Fibroblast of lung (primary cell): ENCODE data around the gene XPO5. TPM values are rescaled to one million over a fixed set of nuclear protein-coding genes. Genes with fewer than 3 reads are reported as not detected.

Experiments
- DNase-seq, 2 donors: peaks; one replicate each; pipeline versions ENCODE4 v3.0.0 to v3.0.0-alpha.2; 2010; ENCODE audit warnings: low read depth in 2 of 2
- H2AFZ ChIP-seq: 2 replicates; pipeline ENCODE4 v1.5.1; 2012; ENCODE audit warnings: low read length, control low read depth, inconsistent platforms
- H3K27ac ChIP-seq: 2 replicates; pipeline ENCODE4 v1.5.1; 2011; ENCODE audit warnings: low read length, control low read depth; ENCODE audit not compliant: insufficient read depth
- H3K27me3 ChIP-seq: 2 replicates; pipeline ENCODE4 v1.5.1; 2011; ENCODE audit warnings: mild to moderate bottlenecking, low read length; ENCODE audit not compliant: control insufficient read depth, insufficient read depth
- H3K36me3 ChIP-seq: 2 replicates; pipeline ENCODE4 v1.5.1; 2011; ENCODE audit warnings: low read length; ENCODE audit not compliant: control insufficient read depth, insufficient read depth
- H3K4me1 ChIP-seq: 2 replicates; pipeline ENCODE4 v1.5.1; 2011; ENCODE audit warnings: low read length; ENCODE audit not compliant: control insufficient read depth, insufficient read depth; ENCODE audit errors: extremely low read depth
- H3K4me2 ChIP-seq: 2 replicates; pipeline ENCODE4 v1.5.1; 2011; ENCODE audit warnings: low read length, control low read depth; ENCODE audit not compliant: insufficient read depth; ENCODE audit errors: extremely low read depth
- H3K4me3 ChIP-seq, 4 experiments: fragments of 200-600 bp in 1 of 4; sonication (generic) in 1 of 4; replicated peaks in 1 of 4; 2 replicates each; pipeline ENCODE4 v1.5.1; 2011 to 2016; ENCODE audit warnings: low read length in 4 of 4, low read depth in 3 of 4, mild to moderate bottlenecking in 3 of 4, control low read depth in 2 of 4, inconsistent platforms in 1 of 4, mixed read lengths in 1 of 4; ENCODE audit not compliant: insufficient read depth in 1 of 4; ENCODE audit errors: control extremely low read depth in 1 of 4
- H3K79me2 ChIP-seq: 2 replicates; pipeline ENCODE4 v1.5.1; 2012; ENCODE audit warnings: mild to moderate bottlenecking, low read length, inconsistent platforms; ENCODE audit not compliant: control insufficient read depth, insufficient read depth
- H3K9ac ChIP-seq: 2 replicates; pipeline ENCODE4 v1.5.1; 2011; ENCODE audit warnings: mild to moderate bottlenecking, low read length, control low read depth; ENCODE audit not compliant: insufficient read depth
- H3K9me3 ChIP-seq: 2 replicates; pipeline ENCODE4 v1.5.1; 2012; ENCODE audit warnings: low read depth, low read length; ENCODE audit not compliant: control insufficient read depth, insufficient read depth
- H4K20me1 ChIP-seq: 2 replicates; pipeline ENCODE4 v1.5.1; 2011; ENCODE audit warnings: low read length; ENCODE audit not compliant: control insufficient read depth, insufficient read depth; ENCODE audit errors: extremely low read depth
- EZH2 ChIP-seq: IDR thresholded peaks from 2 replicates; pipeline ENCODE4 v1.5.1; 2012; ENCODE audit warnings: low read length, control low read depth, mild to moderate bottlenecking; ENCODE audit errors: missing control alignments
- polyA plus RNA-seq, 2 donors: library from polyadenylated mRNA; depleted of rRNA in 1 of 2; stranded (reverse) in 1 of 2; unstranded in 1 of 2; fragments of >200 nt; gene quantifications; 2 replicates each; pipeline ENCODE4 v1.2.1, GENCODE V29; 2011 to 2012; ENCODE audit warnings: missing spikeins in 1 of 2
- total RNA-seq: library from RNA; depleted of rRNA; stranded (reverse); fragments of >200 nt; gene quantifications from 2 replicates; pipeline ENCODE4 v1.2.1, GENCODE V29; 2014
- TF ChIP-seq, protein P1 (sequence below), 2 donors: IDR thresholded peaks in 1 of 2; conservative IDR thresholded peaks in 1 of 2; 1 replicate in 1 of 2; 2 replicates in 1 of 2; pipeline ENCODE4 v1.5.1; 2011 to 2012; ENCODE audit warnings: low read length in 2 of 2, control low read depth in 1 of 2, inconsistent platforms in 1 of 2, low read depth in 1 of 2, mild to moderate bottlenecking in 1 of 2

Gene XPO5
- total and polyA plus RNA-seq, 2 donors (not counting 1 experiment from before 2014, with no cell fraction given): 20.5 to 21.7 TPM

GRCh38 chr6:43506171-43506570, 69.7 kb downstream of the XPO5 start:
- Histone ChIP-seq H3K79me2 (no peaks in the 10 kb centered on the region), H2AFZ (no peak overlapping the region), H3K36me3 (peaks cover 21% of the 10 kb centered on the region), H3K4me2 (no peak overlapping the region), H3K4me3 (no peak overlapping the region), H3K9me3 (no peaks in the 10 kb centered on the region), H3K27ac (no peak overlapping the region), H3K27me3 (no peaks in the 10 kb centered on the region), H3K9ac (no peak overlapping the region), H3K4me1 (peaks cover 3% of the 10 kb centered on the region), H4K20me1 (no peaks in the 10 kb centered on the region)
- no peak for DNase-seq
- TF ChIP-seq, protein P1, sequence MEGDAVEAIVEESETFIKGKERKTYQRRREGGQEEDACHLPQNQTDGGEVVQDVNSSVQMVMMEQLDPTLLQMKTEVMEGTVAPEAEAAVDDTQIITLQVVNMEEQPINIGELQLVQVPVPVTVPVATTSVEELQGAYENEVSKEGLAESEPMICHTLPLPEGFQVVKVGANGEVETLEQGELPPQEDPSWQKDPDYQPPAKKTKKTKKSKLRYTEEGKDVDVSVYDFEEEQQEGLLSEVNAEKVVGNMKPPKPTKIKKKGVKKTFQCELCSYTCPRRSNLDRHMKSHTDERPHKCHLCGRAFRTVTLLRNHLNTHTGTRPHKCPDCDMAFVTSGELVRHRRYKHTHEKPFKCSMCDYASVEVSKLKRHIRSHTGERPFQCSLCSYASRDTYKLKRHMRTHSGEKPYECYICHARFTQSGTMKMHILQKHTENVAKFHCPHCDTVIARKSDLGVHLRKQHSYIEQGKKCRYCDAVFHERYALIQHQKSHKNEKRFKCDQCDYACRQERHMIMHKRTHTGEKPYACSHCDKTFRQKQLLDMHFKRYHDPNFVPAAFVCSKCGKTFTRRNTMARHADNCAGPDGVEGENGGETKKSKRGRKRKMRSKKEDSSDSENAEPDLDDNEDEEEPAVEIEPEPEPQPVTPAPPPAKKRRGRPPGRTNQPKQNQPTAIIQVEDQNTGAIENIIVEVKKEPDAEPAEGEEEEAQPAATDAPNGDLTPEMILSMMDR (conservative IDR thresholded peaks at IDR 0.05 in 1 of 2, IDR thresholded peaks at IDR 0.05 in 1 of 2; ENCODE audit: low read depth in 1 of 2, low read length in 2 of 2): no peak
- TF ChIP-seq EZH2: no peak

GRCh38 chr6:43505718-43506117, 70.1 kb downstream of the XPO5 start:
- H2AFZ ChIP-seq: no peak overlapping the region
- no peaks in the 10 kb centered on the region for H3K27me3 ChIP-seq
- no peak overlapping the region for H3K9ac ChIP-seq
- peaks cover 3% of the 10 kb centered on the region for H3K4me1 ChIP-seq
- DNase-seq: no peak
- TF ChIP-seq, protein P1 (conservative IDR thresholded peaks at IDR 0.05 in 1 of 2, IDR thresholded peaks at IDR 0.05 in 1 of 2; ENCODE audit: low read depth in 1 of 2, low read length in 2 of 2): no peak
- no peak for TF ChIP-seq EZH2
- H3K36me3 ChIP-seq: peaks cover 19% of the 10 kb centered on the region
- H3K4me2 ChIP-seq: no peak overlapping the region
- no peaks in the 10 kb centered on the region for H4K20me1 ChIP-seq
- H3K4me3 ChIP-seq: no peak overlapping the region
- no peaks in the 10 kb centered on the region for H3K9me3 ChIP-seq
- H3K27ac ChIP-seq: no peak overlapping the region
- no peaks in the 10 kb centered on the region for H3K79me2 ChIP-seq

DNA sequence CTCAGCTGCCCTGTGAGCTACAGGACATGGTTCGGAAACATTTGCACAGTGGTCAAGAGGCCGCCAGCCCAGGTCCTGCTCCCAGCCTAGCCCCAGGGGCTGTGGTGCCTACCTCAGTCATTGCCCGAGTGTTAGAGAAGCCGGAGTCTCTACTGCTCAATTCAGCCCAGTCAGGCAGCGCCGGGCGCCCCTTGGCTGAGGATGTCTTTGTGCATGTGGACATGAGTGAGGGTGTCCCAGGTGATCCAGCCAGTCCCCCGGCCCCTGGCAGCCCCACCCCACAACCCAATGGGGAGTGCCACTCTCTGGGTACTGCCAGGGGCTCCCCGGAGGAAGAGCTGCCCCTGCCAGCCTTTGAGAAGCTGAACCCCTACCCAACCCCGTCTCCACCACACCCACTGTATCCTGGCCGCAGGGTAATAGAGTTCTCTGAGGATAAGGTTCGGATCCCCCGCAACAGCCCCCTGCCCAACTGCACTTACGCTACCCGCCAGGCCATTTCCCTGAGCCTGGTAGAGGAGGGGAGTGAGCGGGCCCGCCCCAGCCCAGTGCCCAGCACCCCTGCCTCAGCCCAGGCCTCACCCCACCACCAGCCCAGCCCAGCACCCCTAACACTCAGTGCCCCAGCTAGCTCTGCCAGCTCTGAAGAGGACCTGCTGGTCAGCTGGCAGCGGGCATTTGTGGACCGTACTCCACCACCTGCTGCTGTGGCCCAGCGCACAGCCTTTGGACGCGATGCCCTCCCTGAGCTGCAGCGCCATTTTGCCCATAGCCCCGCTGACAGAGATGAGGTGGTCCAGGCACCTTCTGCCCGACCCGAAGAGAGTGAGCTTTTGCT, 70.9 kb downstream of the XPO5 start:
- Histone ChIP-seq H3K9ac (no peak overlapping the region), H3K79me2 (no peaks in the 10 kb centered on the region), H3K9me3 (no peaks in the 10 kb centered on the region), H3K36me3 (peaks cover 20% of the 10 kb centered on the region), H3K27ac (no peak overlapping the region), H3K4me2 (no peak overlapping the region), H2AFZ (no peak overlapping the region), H4K20me1 (no peaks in the 10 kb centered on the region), H3K27me3 (no peaks in the 10 kb centered on the region), H3K4me1 (peaks cover 3% of the 10 kb centered on the region), H3K4me3 (no peak overlapping the region)
- DNase-seq: no peak
- TF ChIP-seq, protein P1 (conservative IDR thresholded peaks at IDR 0.05 in 1 of 2, IDR thresholded peaks at IDR 0.05 in 1 of 2; ENCODE audit: low read depth in 1 of 2, low read length in 2 of 2): no peak
- no peak for TF ChIP-seq EZH2
